ENCODE measurements around the gene SEC14L5. TPM values are rescaled to one million over a fixed set of nuclear protein-coding genes. Genes with fewer than 3 reads are reported as not detected.

Gene SEC14L5
- total and polyA plus RNA-seq, 10 donors, result 0.06 to 0.94 (median 0.26) TPM; not detected in 1

- no peak overlapping the region for H3K27ac ChIP-seq
- DNase-seq, result peak; percentile 48
- 17 to 21% (median 18%) methylated on average over 43 to 60 of the region's 60 CpGs for WGBS, 5 donors
Measured at GRCh38 chr16:4987580-4988374, 29.6 kb downstream of the SEC14L5 start.

GRCh38 chr16:4988647-4989046, 30.5 kb downstream of the SEC14L5 start:
- no peak for DNase-seq
- Histone ChIP-seq H3K27me3 (replicated peaks in 1 of 7) (peaks cover 5 to 92% (median 43%) of the 10 kb centered on the region in 7 donors), H3K4me1 (peaks cover 0 to 10% (median 0%) of the 10 kb centered on the region in 6 donors), H3K9me3 (peaks cover 0 to 31% (median 3%) of the 10 kb centered on the region in 8 donors), H3K27ac (no peak overlapping the region), H3K36me3 (no peaks in the 10 kb centered on the region), H3K4me3 (no peak overlapping the region)
- TF ChIP-seq POLR2A (IDR thresholded peaks at IDR 0.05), result no peak
- no peak for TF ChIP-seq CTCF (IDR thresholded peaks at IDR 0.05 in 8 of 11, conservative IDR thresholded peaks at IDR 0.05 in 3 of 11)
- no peak for TF ChIP-seq POLR2AphosphoS5 (IDR thresholded peaks at IDR 0.05)
- 88 to 91% (median 89%) methylated on average over 5 of the region's 5 CpGs for WGBS, 5 donors
- intact Hi-C loops (cut with DNase I; ENCODE audit: low total_unique reads), result no loop called here

More at GRCh38 chr16:4987580-4988374, 29.6 kb downstream of the SEC14L5 start:
- intact Hi-C loops (cut with DNase I; ENCODE audit: low total_unique reads), result no loop called here
- peaks cover 0 to 10% (median 0%) of the 10 kb centered on the region in 6 donors for H3K4me1 ChIP-seq
- no peaks in the 10 kb centered on the region for H3K36me3 ChIP-seq
- H3K9me3 ChIP-seq, result peaks cover 0 to 31% (median 3%) of the 10 kb centered on the region in 8 donors
- H3K4me3 ChIP-seq, result peak overlapping the region in 1 of 8 donors; percentile 32
- peaks cover 5 to 86% (median 43%) of the 10 kb centered on the region in 7 donors for H3K27me3 ChIP-seq (replicated peaks in 1 of 7)
- no peak for TF ChIP-seq CTCF (IDR thresholded peaks at IDR 0.05 in 8 of 11, conservative IDR thresholded peaks at IDR 0.05 in 3 of 11)
- no peak for TF ChIP-seq POLR2AphosphoS5 (IDR thresholded peaks at IDR 0.05)
- no peak for TF ChIP-seq POLR2A (IDR thresholded peaks at IDR 0.05)

GRCh38 chr16:4989391-4990006, 31.4 kb downstream of the SEC14L5 start:
- no peak overlapping the region for H3K4me3 ChIP-seq
- no peak for TF ChIP-seq POLR2AphosphoS5 (IDR thresholded peaks at IDR 0.05)
- TF ChIP-seq CTCF (IDR thresholded peaks at IDR 0.05 in 8 of 11, conservative IDR thresholded peaks at IDR 0.05 in 3 of 11), result no peak
- TF ChIP-seq POLR2A (IDR thresholded peaks at IDR 0.05), result no peak
- 72 to 87% (median 84%) methylated on average over 9 of the region's 9 CpGs for WGBS, 5 donors
- peaks cover 0 to 26% (median under 1%) of the 10 kb centered on the region in 8 donors for H3K9me3 ChIP-seq
- no peak overlapping the region for H3K27ac ChIP-seq
- no peak for DNase-seq
- intact Hi-C loops (cut with DNase I; ENCODE audit: low total_unique reads), result no loop called here
- H3K4me1 ChIP-seq, result peaks cover 0 to 10% (median 0%) of the 10 kb centered on the region in 6 donors
- peaks cover 5 to 92% (median 43%) of the 10 kb centered on the region in 7 donors for H3K27me3 ChIP-seq (replicated peaks in 1 of 7)
- no peaks in the 10 kb centered on the region for H3K36me3 ChIP-seq

GRCh38 chr16:4990415-4990814, 32.3 kb downstream of the SEC14L5 start:
- intact Hi-C loops (cut with DNase I; ENCODE audit: low total_unique reads), result no loop called here

More at GRCh38 chr16:4990415-4990814, 32.3 kb downstream of the SEC14L5 start:
- no peaks in the 10 kb centered on the region for H3K36me3 ChIP-seq
- H3K4me1 ChIP-seq, result peaks cover 0 to 10% (median 0%) of the 10 kb centered on the region in 6 donors
- no peak overlapping the region for H3K27ac ChIP-seq
- no peak overlapping the region for H3K4me3 ChIP-seq
- H3K9me3 ChIP-seq, result peaks cover 0 to 21% (median 0%) of the 10 kb centered on the region in 8 donors
- peaks cover 5 to 97% (median 43%) of the 10 kb centered on the region in 7 donors for H3K27me3 ChIP-seq (replicated peaks in 1 of 7)
- no peak for TF ChIP-seq CTCF (IDR thresholded peaks at IDR 0.05 in 8 of 11, conservative IDR thresholded peaks at IDR 0.05 in 3 of 11)
- no peak for TF ChIP-seq POLR2A (IDR thresholded peaks at IDR 0.05)
- TF ChIP-seq POLR2AphosphoS5 (IDR thresholded peaks at IDR 0.05), result no peak
- WGBS, 5 donors, result 77 to 96% (median 83%) methylated on average over 7 to 8 of the region's 8 CpGs
- peak; percentile 31 for DNase-seq

All from spleen (tissue), 11 donors.